SK-N-SH (cell line): ENCODE data around the gene SP7. TPM values are rescaled to one million over a fixed set of nuclear protein-coding genes. Genes with fewer than 3 reads are reported as not detected.

Source experiments
- CTCF ChIA-PET: fragments of 300-600, 350-600 bp; formaldehyde crosslinking; extraction: SDS; loops from one replicate; lab custom pipeline; 2021; lab: Yijun Ruan, JAX
- POLR2A ChIA-PET: fragments of 350-600 bp; sonication (Branson Sonifier 250); formaldehyde crosslinking; extraction: SDS; loops from one replicate; lab custom pipeline; 2020; ENCODE audit warnings: antibody characterized with exemption, inconsistent platforms; lab: Yijun Ruan, JAX
- DNase-seq: peaks from one replicate; pipeline ENCODE4 v3.0.0; 2012
- H2AFZ ChIP-seq: fragments of 200-600 bp; sonication (generic); 2 replicates; pipeline ENCODE4 v1.8.1; 2016; ENCODE audit warnings: antibody characterized with exemption, mild to moderate bottlenecking, low read depth
- H3F3A ChIP-seq: fragments of 200-600 bp; sonication (generic); replicated peaks from 2 replicates; pipeline ENCODE3; 2016; ENCODE audit warnings: antibody characterized with exemption, mild to moderate bottlenecking; ENCODE audit not compliant: insufficient read depth
- H3K27ac ChIP-seq, 2 experiments: fragments of 200-500 bp in 1 of 2; fragments of 200-600 bp in 1 of 2; sonication (Bioruptor generic) in 1 of 2; sonication (generic), shearing (Covaris generic) in 1 of 2; 2 replicates each; pipeline versions ENCODE4 v1.5.1 to v1.6.1; 2014 to 2016; ENCODE audit warnings: low read depth in 2 of 2, inconsistent platforms in 1 of 2, low read length in 1 of 2, mild to moderate bottlenecking in 1 of 2, mixed read lengths in 1 of 2
- H3K27me3 ChIP-seq: fragments of 200-600 bp; sonication (generic), shearing (Covaris generic); 2 replicates; pipeline ENCODE4 v1.6.1; 2016; ENCODE audit warnings: mixed run types; ENCODE audit not compliant: insufficient read depth
- H3K36me3 ChIP-seq, 2 experiments: fragments of 200-500 bp in 1 of 2; fragments of 200-600 bp in 1 of 2; sonication (Bioruptor generic) in 1 of 2; sonication (generic) in 1 of 2; replicated peaks in 1 of 2; 2 replicates each; pipeline versions ENCODE3 to v1.5.1; 2014 to 2016; ENCODE audit warnings: low read length in 1 of 2, mild to moderate bottlenecking in 1 of 2; ENCODE audit not compliant: insufficient read depth in 2 of 2, control insufficient read depth in 1 of 2
- H3K4me1 ChIP-seq, 2 experiments: fragments of 200-500 bp in 1 of 2; fragments of 200-600 bp in 1 of 2; sonication (Bioruptor generic) in 1 of 2; sonication (generic), shearing (Covaris generic) in 1 of 2; 2 replicates each; pipeline versions ENCODE4 v1.5.1 to v1.6.1; 2014 to 2016; ENCODE audit warnings: low read depth in 1 of 2, low read length in 1 of 2, mixed run types in 1 of 2; ENCODE audit not compliant: insufficient read depth in 2 of 2, control insufficient read depth in 1 of 2
- H3K4me2 ChIP-seq: fragments of 200-600 bp; sonication (generic), shearing (Covaris generic); 2 replicates; pipeline ENCODE4 v1.6.1; 2017; ENCODE audit warnings: mixed run types
- H3K4me3 ChIP-seq, 2 experiments: fragments of 200-500 bp in 1 of 2; fragments of 200-600 bp in 1 of 2; sonication (Bioruptor generic) in 1 of 2; sonication (generic), shearing (Covaris generic) in 1 of 2; 2 replicates each; pipeline versions ENCODE4 v1.5.1 to v1.8.1; 2014 to 2016; ENCODE audit warnings: low read depth in 2 of 2, inconsistent platforms in 1 of 2, low read length in 1 of 2, mild to moderate bottlenecking in 1 of 2, mixed read lengths in 1 of 2, moderate library complexity in 1 of 2
- H3K79me2 ChIP-seq: fragments of 200-600 bp; sonication (generic); 2 replicates; pipeline ENCODE4 v1.8.1; 2017; ENCODE audit warnings: mild to moderate bottlenecking; ENCODE audit not compliant: insufficient read depth
- H3K9ac ChIP-seq: fragments of 200-600 bp; sonication (generic); 2 replicates; pipeline ENCODE4 v1.6.1; 2017; ENCODE audit warnings: mixed run types
- H3K9me2 ChIP-seq: fragments of 200-600 bp; sonication (generic); 2 replicates; pipeline ENCODE4 v1.6.1; 2017; ENCODE audit warnings: mixed run types
- H3K9me3 ChIP-seq: fragments of 200-600 bp; sonication (generic); 2 replicates; pipeline ENCODE4 v1.6.1; 2017; ENCODE audit warnings: mixed run types, mild to moderate bottlenecking, moderate library complexity
- H4K20me1 ChIP-seq: fragments of 200-600 bp; sonication (generic); 2 replicates; pipeline ENCODE4 v1.6.1; 2017; ENCODE audit warnings: mild to moderate bottlenecking, mixed run types; ENCODE audit not compliant: insufficient read depth
- CHD2 ChIP-seq: fragments of 150-350 bp; IDR thresholded peaks from 2 replicates; pipeline ENCODE4 v1.6.1; 2018; ENCODE audit warnings: low read length; ENCODE audit not compliant: partially characterized antibody
- ELF1 ChIP-seq: IDR thresholded peaks from 2 replicates; pipeline ENCODE4 v1.4.0; 2012
- EP300 ChIP-seq, 2 experiments: IDR thresholded peaks; 2 replicates each; pipeline versions ENCODE4 v1.4.0 to v1.6.1; 2012; ENCODE audit warnings: borderline replicate concordance in 1 of 2, low read depth in 1 of 2, low read length in 1 of 2
- EZH2phosphoT487 ChIP-seq: fragments of 200-600 bp; sonication (generic); IDR thresholded peaks from 2 replicates; pipeline ENCODE4 v1.6.1; 2017; ENCODE audit warnings: low read depth, mixed run types, mild to moderate bottlenecking, antibody characterized with exemption, moderate library complexity, borderline replicate concordance
- FOSL2 ChIP-seq: IDR thresholded peaks from 2 replicates; pipeline ENCODE4 v1.4.0; 2012; ENCODE audit warnings: low read depth, mild to moderate bottlenecking, moderate library complexity, borderline replicate concordance
- FOXJ3 ChIP-seq: sonication (generic); formaldehyde crosslinking; IDR thresholded peaks from 2 replicates; pipeline ENCODE4 v1.5.1; 2020; ENCODE audit warnings: mild to moderate bottlenecking, missing genetic modification reagents
- FOXM1 ChIP-seq: IDR thresholded peaks from 2 replicates; pipeline ENCODE4 v1.4.0; 2012; ENCODE audit warnings: low read depth, mild to moderate bottlenecking
- GABPA ChIP-seq: IDR thresholded peaks from 2 replicates; pipeline ENCODE4 v1.4.0; 2012; ENCODE audit warnings: low read depth, mild to moderate bottlenecking
- MXI1 ChIP-seq: IDR thresholded peaks from 2 replicates; pipeline ENCODE4 v1.6.1; 2012; ENCODE audit warnings: mild to moderate bottlenecking, low read depth, low read length, improper control_type of control experiment
- NFIC ChIP-seq: IDR thresholded peaks from 2 replicates; pipeline ENCODE4 v1.4.0; 2012; ENCODE audit warnings: borderline replicate concordance
- POLR2AphosphoS5 ChIP-seq: IDR thresholded peaks from 2 replicates; pipeline ENCODE4 v1.6.1; 2012; ENCODE audit warnings: low read depth, low read length
- RAD21 ChIP-seq: IDR thresholded peaks from 2 replicates; pipeline ENCODE4 v1.6.1; 2012; ENCODE audit warnings: mild to moderate bottlenecking, low read length
- RCOR1 ChIP-seq: fragments of 150-350 bp; IDR thresholded peaks from 2 replicates; pipeline ENCODE4 v1.6.1; 2017; ENCODE audit warnings: antibody characterized with exemption, low read length
- RFX5 ChIP-seq: IDR thresholded peaks from 2 replicates; pipeline ENCODE4 v1.6.1; 2012; ENCODE audit warnings: mild to moderate bottlenecking, improper control_type of control experiment, low read length
- RXRA ChIP-seq: IDR thresholded peaks from 2 replicates; pipeline ENCODE4 v1.4.0; 2012; ENCODE audit warnings: low read depth, mild to moderate bottlenecking, borderline replicate concordance
- SIN3A ChIP-seq: IDR thresholded peaks from 2 replicates; pipeline ENCODE4 v1.6.1; 2012; ENCODE audit warnings: low read depth, mild to moderate bottlenecking, low read length, moderate library complexity, borderline replicate concordance
- WGBS: methylation state at CpG from one replicate; pipeline ENCODE4 v1.1.6; 2017; ENCODE audit warnings: low lambda C conversion rate; 5-methylcytosine and 5-hydroxymethylcytosine counted together
- polyA plus RNA-seq, 3 experiments: library from polyadenylated mRNA; depleted of rRNA; stranded (reverse); fragments of >200 nt; gene quantifications; 2 replicates each; pipeline ENCODE4 v1.2.3, GENCODE V29; 2012
- TF ChIP-seq, protein P1 (sequence below): fragments of 200-600 bp; sonication (generic); IDR thresholded peaks from 2 replicates; pipeline ENCODE4 v1.6.1; 2017; ENCODE audit warnings: antibody characterized with exemption, mild to moderate bottlenecking, moderate library complexity
- TF ChIP-seq, protein P2 (sequence below): IDR thresholded peaks from 2 replicates; pipeline ENCODE4; 2012
- TF ChIP-seq, protein P3 (sequence below): IDR thresholded peaks from 2 replicates; pipeline ENCODE4 v1.4.0; 2012; ENCODE audit warnings: low read depth
- TF ChIP-seq, protein P4 (sequence below): fragments of 150-350 bp; IDR thresholded peaks from 2 replicates; pipeline ENCODE4 v1.6.1; 2017; ENCODE audit warnings: antibody characterized with exemption, low read length, low read depth, borderline replicate concordance
- TF ChIP-seq, protein P5 (sequence below): IDR thresholded peaks from 2 replicates; pipeline ENCODE4 v1.6.1; 2012; ENCODE audit warnings: mild to moderate bottlenecking, low read depth, low read length, moderate library complexity
- TF ChIP-seq, protein P6 (sequence below): IDR thresholded peaks from 2 replicates; pipeline ENCODE4 v1.4.0; 2012; ENCODE audit warnings: low read depth, borderline replicate concordance

SP7 gene
- polyA plus RNA-seq, 1 of the 3 experiments (the other 2 are of a cell fraction) = not detected

DNA sequence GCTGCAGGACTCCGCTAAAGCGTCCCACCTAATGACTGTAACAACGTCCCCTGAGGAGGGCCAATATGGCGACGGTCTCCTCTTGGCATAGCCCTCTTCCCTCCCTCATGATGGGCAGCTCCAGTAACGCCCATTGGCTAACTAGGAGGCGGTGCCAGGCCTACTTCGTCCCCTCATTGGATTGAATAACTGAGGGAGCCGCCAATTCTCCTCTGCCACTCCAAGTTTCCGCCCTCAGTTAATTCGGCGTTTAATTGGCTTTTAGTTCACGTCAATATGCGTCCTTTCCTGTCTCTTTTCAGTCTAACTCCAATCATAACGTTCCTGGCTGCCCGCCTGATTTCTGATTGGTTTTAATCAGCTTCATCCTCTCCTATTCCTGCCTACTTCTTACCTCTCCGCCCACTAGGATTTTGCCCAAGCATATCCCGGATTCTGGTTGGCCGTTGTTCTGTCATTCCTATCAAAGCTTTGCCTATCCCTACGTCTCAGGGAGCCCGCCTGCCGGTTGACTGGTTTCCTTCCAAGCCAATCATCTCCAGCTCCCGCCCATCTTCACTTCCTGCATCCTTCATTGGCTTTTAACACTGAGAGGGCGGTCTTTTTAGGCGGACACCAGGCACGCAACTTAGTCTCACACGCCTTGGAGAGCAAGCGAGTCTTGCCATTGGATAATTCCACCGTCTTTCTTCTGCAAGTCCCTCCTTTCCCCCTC lies 43.4 kb upstream of the SP7 start:
- H3K27ac ChIP-seq = peak overlapping the region; percentile 89 to 96
- H3K9me3 ChIP-seq = no peaks in the 10 kb centered on the region
- peaks cover 29 to 32% of the 10 kb centered on the region in 2 experiments for H3K4me1 ChIP-seq
- DNase-seq = peak; percentile 91
- CTCF ChIA-PET = interaction anchor here (0.8 to 3.3 kb wide), 10 partner anchors 14 to 68 kb away, joined by 3 to 23 read pairs (median 4); partner anchors contain the start of gene AAAS
- H3F3A ChIP-seq = peaks cover 21% of the 10 kb centered on the region
- peak overlapping the region; percentile 92 for H3K9ac ChIP-seq
- H3K4me2 ChIP-seq = peak overlapping the region; percentile 73
- H3K27me3 ChIP-seq = no peaks in the 10 kb centered on the region
- no peaks in the 10 kb centered on the region for H3K9me2 ChIP-seq
- H2AFZ ChIP-seq = peak overlapping the region; percentile 80
- peak overlapping the region; percentile 52 to 59 for H3K4me3 ChIP-seq
- under 1% methylated on average over 25 of the region's 29 CpGs for WGBS
- peaks cover 36% of the 10 kb centered on the region for H3K79me2 ChIP-seq
- H3K36me3 ChIP-seq = peaks cover 14 to 20% of the 10 kb centered on the region in 2 experiments
- POLR2A ChIA-PET = interaction anchor here (0.6 to 2.2 kb wide), 11 partner anchors 20 to 1347 kb away, joined by 3 to 19 read pairs (median 4); partner anchors contain the start of genes AAAS, MAP3K12 and PRR13
- H4K20me1 ChIP-seq = peaks cover 6% of the 10 kb centered on the region; the same call in 1 of the 2 replicates
- TF ChIP-seq EP300 (IDR thresholded peaks at IDR 0.05; ENCODE audit: borderline replicate concordance in 1 of 2, low read depth in 1 of 2, low read length in 1 of 2) = no peak
- peak; percentile 97 for TF ChIP-seq CHD2
- no peak for TF ChIP-seq NFIC
- TF ChIP-seq RCOR1 = no peak
- peak; percentile 98 for TF ChIP-seq POLR2AphosphoS5
- TF ChIP-seq, protein P1, sequence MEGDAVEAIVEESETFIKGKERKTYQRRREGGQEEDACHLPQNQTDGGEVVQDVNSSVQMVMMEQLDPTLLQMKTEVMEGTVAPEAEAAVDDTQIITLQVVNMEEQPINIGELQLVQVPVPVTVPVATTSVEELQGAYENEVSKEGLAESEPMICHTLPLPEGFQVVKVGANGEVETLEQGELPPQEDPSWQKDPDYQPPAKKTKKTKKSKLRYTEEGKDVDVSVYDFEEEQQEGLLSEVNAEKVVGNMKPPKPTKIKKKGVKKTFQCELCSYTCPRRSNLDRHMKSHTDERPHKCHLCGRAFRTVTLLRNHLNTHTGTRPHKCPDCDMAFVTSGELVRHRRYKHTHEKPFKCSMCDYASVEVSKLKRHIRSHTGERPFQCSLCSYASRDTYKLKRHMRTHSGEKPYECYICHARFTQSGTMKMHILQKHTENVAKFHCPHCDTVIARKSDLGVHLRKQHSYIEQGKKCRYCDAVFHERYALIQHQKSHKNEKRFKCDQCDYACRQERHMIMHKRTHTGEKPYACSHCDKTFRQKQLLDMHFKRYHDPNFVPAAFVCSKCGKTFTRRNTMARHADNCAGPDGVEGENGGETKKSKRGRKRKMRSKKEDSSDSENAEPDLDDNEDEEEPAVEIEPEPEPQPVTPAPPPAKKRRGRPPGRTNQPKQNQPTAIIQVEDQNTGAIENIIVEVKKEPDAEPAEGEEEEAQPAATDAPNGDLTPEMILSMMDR = no peak
- no peak for TF ChIP-seq RAD21
- no peak for TF ChIP-seq SIN3A
- no peak for TF ChIP-seq FOSL2
- TF ChIP-seq, protein P2, sequence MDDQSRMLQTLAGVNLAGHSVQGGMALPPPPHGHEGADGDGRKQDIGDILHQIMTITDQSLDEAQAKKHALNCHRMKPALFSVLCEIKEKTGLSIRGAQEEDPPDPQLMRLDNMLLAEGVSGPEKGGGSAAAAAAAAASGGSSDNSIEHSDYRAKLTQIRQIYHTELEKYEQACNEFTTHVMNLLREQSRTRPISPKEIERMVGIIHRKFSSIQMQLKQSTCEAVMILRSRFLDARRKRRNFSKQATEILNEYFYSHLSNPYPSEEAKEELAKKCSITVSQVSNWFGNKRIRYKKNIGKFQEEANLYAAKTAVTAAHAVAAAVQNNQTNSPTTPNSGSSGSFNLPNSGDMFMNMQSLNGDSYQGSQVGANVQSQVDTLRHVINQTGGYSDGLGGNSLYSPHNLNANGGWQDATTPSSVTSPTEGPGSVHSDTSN = peak; percentile 98
- TF ChIP-seq RFX5 = no peak
- TF ChIP-seq, protein P3, sequence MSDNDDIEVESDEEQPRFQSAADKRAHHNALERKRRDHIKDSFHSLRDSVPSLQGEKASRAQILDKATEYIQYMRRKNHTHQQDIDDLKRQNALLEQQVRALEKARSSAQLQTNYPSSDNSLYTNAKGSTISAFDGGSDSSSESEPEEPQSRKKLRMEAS = peak; percentile 72
- peak; percentile 73 for TF ChIP-seq ELF1
- TF ChIP-seq GABPA = peak; percentile 76
- TF ChIP-seq EZH2phosphoT487 = no peak
- TF ChIP-seq, protein P4, sequence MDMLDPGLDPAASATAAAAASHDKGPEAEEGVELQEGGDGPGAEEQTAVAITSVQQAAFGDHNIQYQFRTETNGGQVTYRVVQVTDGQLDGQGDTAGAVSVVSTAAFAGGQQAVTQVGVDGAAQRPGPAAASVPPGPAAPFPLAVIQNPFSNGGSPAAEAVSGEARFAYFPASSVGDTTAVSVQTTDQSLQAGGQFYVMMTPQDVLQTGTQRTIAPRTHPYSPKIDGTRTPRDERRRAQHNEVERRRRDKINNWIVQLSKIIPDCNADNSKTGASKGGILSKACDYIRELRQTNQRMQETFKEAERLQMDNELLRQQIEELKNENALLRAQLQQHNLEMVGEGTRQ = no peak
- TF ChIP-seq, protein P5, sequence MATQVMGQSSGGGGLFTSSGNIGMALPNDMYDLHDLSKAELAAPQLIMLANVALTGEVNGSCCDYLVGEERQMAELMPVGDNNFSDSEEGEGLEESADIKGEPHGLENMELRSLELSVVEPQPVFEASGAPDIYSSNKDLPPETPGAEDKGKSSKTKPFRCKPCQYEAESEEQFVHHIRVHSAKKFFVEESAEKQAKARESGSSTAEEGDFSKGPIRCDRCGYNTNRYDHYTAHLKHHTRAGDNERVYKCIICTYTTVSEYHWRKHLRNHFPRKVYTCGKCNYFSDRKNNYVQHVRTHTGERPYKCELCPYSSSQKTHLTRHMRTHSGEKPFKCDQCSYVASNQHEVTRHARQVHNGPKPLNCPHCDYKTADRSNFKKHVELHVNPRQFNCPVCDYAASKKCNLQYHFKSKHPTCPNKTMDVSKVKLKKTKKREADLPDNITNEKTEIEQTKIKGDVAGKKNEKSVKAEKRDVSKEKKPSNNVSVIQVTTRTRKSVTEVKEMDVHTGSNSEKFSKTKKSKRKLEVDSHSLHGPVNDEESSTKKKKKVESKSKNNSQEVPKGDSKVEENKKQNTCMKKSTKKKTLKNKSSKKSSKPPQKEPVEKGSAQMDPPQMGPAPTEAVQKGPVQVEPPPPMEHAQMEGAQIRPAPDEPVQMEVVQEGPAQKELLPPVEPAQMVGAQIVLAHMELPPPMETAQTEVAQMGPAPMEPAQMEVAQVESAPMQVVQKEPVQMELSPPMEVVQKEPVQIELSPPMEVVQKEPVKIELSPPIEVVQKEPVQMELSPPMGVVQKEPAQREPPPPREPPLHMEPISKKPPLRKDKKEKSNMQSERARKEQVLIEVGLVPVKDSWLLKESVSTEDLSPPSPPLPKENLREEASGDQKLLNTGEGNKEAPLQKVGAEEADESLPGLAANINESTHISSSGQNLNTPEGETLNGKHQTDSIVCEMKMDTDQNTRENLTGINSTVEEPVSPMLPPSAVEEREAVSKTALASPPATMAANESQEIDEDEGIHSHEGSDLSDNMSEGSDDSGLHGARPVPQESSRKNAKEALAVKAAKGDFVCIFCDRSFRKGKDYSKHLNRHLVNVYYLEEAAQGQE = no peak
- 0 out of 2 replicates have a peak, but pooled peaks have one; percentile 14 for TF ChIP-seq MXI1
- no peak for TF ChIP-seq RXRA
- no peak for TF ChIP-seq FOXM1
- TF ChIP-seq, protein P6, sequence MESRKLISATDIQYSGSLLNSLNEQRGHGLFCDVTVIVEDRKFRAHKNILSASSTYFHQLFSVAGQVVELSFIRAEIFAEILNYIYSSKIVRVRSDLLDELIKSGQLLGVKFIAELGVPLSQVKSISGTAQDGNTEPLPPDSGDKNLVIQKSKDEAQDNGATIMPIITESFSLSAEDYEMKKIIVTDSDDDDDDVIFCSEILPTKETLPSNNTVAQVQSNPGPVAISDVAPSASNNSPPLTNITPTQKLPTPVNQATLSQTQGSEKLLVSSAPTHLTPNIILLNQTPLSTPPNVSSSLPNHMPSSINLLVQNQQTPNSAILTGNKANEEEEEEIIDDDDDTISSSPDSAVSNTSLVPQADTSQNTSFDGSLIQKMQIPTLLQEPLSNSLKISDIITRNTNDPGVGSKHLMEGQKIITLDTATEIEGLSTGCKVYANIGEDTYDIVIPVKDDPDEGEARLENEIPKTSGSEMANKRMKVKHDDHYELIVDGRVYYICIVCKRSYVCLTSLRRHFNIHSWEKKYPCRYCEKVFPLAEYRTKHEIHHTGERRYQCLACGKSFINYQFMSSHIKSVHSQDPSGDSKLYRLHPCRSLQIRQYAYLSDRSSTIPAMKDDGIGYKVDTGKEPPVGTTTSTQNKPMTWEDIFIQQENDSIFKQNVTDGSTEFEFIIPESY = peak; percentile 75; the same call in 1 of the 2 replicates
- no peak for TF ChIP-seq FOXJ3 (CRISPR knock-in tag)
